OCI-LY3 (cell line): Measurements from ENCODE around the gene GRM2.

Source experiments
- H2AFZ ChIP-seq: fragments of 200-600, 300-600 bp; shearing (Covaris generic); 2 replicates; pipeline ENCODE4 v1.6.0; 2014; ENCODE audit warnings: antibody characterized with exemption, low read depth, low read length
- H3K27ac ChIP-seq: fragments of 200-600, 300-600 bp; sonication (generic); 2 replicates; pipeline ENCODE4 v1.5.1; 2014; ENCODE audit warnings: mild to moderate bottlenecking, low read length, moderate library complexity, mixed read lengths
- H3K27me3 ChIP-seq: fragments of 200-600, 300-600 bp; sonication (generic); 2 replicates; pipeline ENCODE4 v1.6.1; 2014; ENCODE audit warnings: low read depth, low read length, mixed read lengths
- H3K36me3 ChIP-seq: fragments of 200-600, 300-600 bp; sonication (generic); replicated peaks from 2 replicates; pipeline ENCODE3; 2014; ENCODE audit warnings: low read depth, low read length, mixed read lengths
- H3K4me1 ChIP-seq: fragments of 300-600, 200-600 bp; sonication (generic); 2 replicates; pipeline ENCODE4 v1.6.1; 2014; ENCODE audit warnings: low read length, mixed read lengths
- H3K4me2 ChIP-seq: fragments of 200-600, 300-600 bp; sonication (generic); 2 replicates; pipeline ENCODE4 v1.6.1; 2014; ENCODE audit warnings: low read length, mixed read lengths
- H3K4me3 ChIP-seq: fragments of 300-600, 200-600 bp; sonication (generic); 2 replicates; pipeline ENCODE4 v1.5.1; 2014; ENCODE audit warnings: antibody characterized with exemption, mild to moderate bottlenecking, low read length, moderate library complexity
- H3K79me2 ChIP-seq: fragments of 300-600, 200-600 bp; shearing (Covaris generic); 2 replicates; pipeline ENCODE4 v1.6.1; 2014; ENCODE audit warnings: mild to moderate bottlenecking, low read length, mixed read lengths
- H3K9ac ChIP-seq: fragments of 300-600, 200-600 bp; shearing (Covaris generic); 2 replicates; pipeline ENCODE4 v1.6.0; 2014; ENCODE audit warnings: mild to moderate bottlenecking, low read length, moderate library complexity
- H3K9me3 ChIP-seq: fragments of 200-600, 300-600 bp; shearing (Covaris generic); 2 replicates; pipeline ENCODE4 v1.6.1; 2014; ENCODE audit warnings: low read length, mixed read lengths; ENCODE audit not compliant: insufficient read depth
- H4K20me1 ChIP-seq: fragments of 200-600, 300-600 bp; sonication (generic); 2 replicates; pipeline ENCODE4 v1.6.1; 2016; ENCODE audit warnings: low read length, mixed read lengths; ENCODE audit not compliant: insufficient read depth
- EZH2phosphoT487 ChIP-seq: fragments of 200-600 bp; shearing (Covaris generic); IDR thresholded peaks from 2 replicates; pipeline ENCODE4 v1.6.1; 2018; ENCODE audit warnings: antibody characterized with exemption, mixed run types, low read depth
- TF ChIP-seq, protein P1 (sequence below): fragments of 200-600, 300-600 bp; sonication (generic); IDR thresholded peaks from 2 replicates; pipeline ENCODE4 v1.5.1; 2014; ENCODE audit warnings: antibody characterized with exemption, low read length, low read depth

Gene GRM2

DNA sequence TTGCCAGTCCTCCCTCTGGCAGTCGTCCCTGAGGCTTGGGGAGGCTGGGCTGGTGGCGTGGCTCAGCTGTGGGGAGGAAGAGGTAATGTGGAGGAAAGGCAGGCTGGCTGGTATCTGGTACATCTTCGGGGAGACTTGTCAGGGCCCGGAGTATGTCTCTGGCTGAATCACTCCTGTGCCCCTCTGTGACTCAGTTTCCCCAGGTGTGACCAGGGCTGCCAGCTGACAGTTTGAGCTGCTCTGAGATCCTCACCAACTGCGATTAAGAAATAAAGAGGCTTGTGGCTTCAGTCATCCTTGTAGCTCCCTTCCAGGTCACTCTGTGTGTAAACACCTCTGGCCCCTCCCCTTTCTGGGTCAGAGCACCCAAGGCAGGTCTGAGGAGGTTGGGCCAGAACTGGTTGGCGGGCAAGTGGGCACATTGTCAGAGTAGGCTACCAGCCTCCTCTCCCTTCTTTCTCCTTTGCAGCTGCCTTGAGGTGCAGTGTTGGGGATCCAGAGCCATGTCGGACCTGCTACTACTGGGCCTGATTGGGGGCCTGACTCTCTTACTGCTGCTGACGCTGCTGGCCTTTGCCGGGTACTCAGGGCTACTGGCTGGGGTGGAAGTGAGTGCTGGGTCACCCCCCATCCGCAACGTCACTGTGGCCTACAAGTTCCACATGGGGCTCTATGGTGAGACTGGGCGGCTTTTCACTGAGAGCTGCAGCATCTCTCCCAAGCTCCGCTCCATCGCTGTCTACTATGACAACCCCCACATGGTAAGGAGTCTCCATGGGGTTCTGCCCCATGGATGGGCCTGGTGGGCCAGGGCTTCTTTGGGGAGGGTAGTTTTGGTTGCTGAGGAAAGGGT is 32.8 kb upstream of the GRM2 start:
- TF ChIP-seq, protein P1, sequence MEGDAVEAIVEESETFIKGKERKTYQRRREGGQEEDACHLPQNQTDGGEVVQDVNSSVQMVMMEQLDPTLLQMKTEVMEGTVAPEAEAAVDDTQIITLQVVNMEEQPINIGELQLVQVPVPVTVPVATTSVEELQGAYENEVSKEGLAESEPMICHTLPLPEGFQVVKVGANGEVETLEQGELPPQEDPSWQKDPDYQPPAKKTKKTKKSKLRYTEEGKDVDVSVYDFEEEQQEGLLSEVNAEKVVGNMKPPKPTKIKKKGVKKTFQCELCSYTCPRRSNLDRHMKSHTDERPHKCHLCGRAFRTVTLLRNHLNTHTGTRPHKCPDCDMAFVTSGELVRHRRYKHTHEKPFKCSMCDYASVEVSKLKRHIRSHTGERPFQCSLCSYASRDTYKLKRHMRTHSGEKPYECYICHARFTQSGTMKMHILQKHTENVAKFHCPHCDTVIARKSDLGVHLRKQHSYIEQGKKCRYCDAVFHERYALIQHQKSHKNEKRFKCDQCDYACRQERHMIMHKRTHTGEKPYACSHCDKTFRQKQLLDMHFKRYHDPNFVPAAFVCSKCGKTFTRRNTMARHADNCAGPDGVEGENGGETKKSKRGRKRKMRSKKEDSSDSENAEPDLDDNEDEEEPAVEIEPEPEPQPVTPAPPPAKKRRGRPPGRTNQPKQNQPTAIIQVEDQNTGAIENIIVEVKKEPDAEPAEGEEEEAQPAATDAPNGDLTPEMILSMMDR = no peak
- TF ChIP-seq EZH2phosphoT487 = no peak
- Histone ChIP-seq H3K36me3 (peaks cover 24% of the 10 kb centered on the region), H3K9me3 (no peaks in the 10 kb centered on the region), H2AFZ (no peak overlapping the region), H3K4me2 (no peak overlapping the region), H3K79me2 (peaks cover 16% of the 10 kb centered on the region), H3K27ac (no peak overlapping the region), H3K9ac (no peak overlapping the region), H3K27me3 (no peaks in the 10 kb centered on the region), H3K4me3 (no peak overlapping the region), H4K20me1 (no peaks in the 10 kb centered on the region; the same call in 1 of the 2 replicates), H3K4me1 (peaks cover 21% of the 10 kb centered on the region)

DNA sequence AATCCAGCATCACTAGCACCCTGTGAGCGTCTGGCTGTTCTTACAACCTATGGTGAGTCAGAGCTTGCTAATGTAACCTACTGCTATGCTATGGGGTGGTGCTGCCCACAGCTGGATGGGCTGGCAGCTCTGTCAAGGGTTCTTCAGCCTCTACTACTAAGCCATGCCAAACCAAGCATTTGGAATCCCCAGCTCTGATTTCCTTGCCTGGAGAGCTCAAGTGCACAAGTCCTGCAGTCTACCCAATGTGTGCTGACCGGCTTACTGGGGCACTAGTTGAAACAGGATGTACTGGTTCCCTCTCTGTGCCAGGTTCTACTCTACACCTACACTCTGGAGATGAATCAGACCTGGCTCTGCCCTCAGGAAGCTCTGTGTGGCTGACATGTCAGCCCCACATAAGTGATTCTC is 31.7 kb upstream of the GRM2 start:
- Histone ChIP-seq H2AFZ (no peak overlapping the region), H3K27ac (no peak overlapping the region), H3K9me3 (no peaks in the 10 kb centered on the region), H3K4me2 (no peak overlapping the region), H4K20me1 (peaks cover 5% of the 10 kb centered on the region; the same call in 1 of the 2 replicates), H3K4me1 (peaks cover 19% of the 10 kb centered on the region), H3K36me3 (peaks cover 24% of the 10 kb centered on the region), H3K4me3 (no peak overlapping the region), H3K79me2 (peaks cover 16% of the 10 kb centered on the region), H3K27me3 (no peaks in the 10 kb centered on the region), H3K9ac (no peak overlapping the region)
- no peak for TF ChIP-seq EZH2phosphoT487
- TF ChIP-seq, protein P1 = no peak

DNA sequence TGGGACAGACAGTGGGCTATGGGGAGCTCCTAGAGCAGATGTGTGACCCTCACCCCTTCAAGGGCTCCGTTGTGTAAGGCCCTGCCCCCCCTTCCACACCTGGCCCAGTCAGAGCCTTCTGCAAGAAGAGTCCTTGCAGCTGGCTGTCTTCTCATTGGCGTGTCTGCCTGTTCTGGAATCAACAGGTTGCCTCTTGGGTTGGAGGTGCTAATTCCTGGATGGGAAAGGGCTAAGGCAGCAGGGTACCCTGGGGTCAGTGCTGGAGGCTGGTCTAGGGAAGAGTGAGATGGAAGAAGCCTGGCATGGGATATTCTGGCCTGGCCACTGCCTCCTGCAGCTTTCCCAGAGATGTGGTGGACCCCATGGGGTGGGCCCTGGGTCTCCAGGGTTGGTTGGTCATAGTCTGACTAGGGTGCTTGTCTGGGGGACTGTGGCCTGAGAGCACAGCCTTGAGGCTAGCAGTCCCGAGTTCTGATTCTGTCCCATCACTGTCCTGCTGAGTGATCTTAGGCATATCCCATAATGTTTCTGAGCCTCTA is 30.7 kb upstream of the GRM2 start:
- H3K4me2 ChIP-seq = no peak overlapping the region
- H3K27ac ChIP-seq = no peak overlapping the region
- peaks cover 14% of the 10 kb centered on the region; the same call in 1 of the 2 replicates for H4K20me1 ChIP-seq
- H3K9ac ChIP-seq = no peak overlapping the region
- peaks cover 16% of the 10 kb centered on the region for H3K79me2 ChIP-seq
- H3K27me3 ChIP-seq = no peaks in the 10 kb centered on the region
- peaks cover 13% of the 10 kb centered on the region for H3K4me1 ChIP-seq
- no peak overlapping the region for H3K4me3 ChIP-seq
- no peaks in the 10 kb centered on the region for H3K9me3 ChIP-seq
- H2AFZ ChIP-seq = no peak overlapping the region
- peaks cover 24% of the 10 kb centered on the region for H3K36me3 ChIP-seq
- no peak for TF ChIP-seq EZH2phosphoT487
- TF ChIP-seq, protein P1 = no peak

GRCh38 chr3:51677358-51677757 is 29.5 kb upstream of the GRM2 start:
- Histone ChIP-seq H3K9me3 (no peaks in the 10 kb centered on the region), H3K27ac (no peak overlapping the region), H4K20me1 (peaks cover 17% of the 10 kb centered on the region), H3K4me3 (no peak overlapping the region), H3K9ac (no peak overlapping the region), H3K4me2 (no peak overlapping the region), H3K79me2 (peaks cover 9% of the 10 kb centered on the region), H3K36me3 (peaks cover 24% of the 10 kb centered on the region), H3K27me3 (no peaks in the 10 kb centered on the region), H2AFZ (no peak overlapping the region), H3K4me1 (peaks cover 15% of the 10 kb centered on the region)
- TF ChIP-seq, protein P1 = no peak
- TF ChIP-seq EZH2phosphoT487 = no peak
